CD14-positive monocyte (primary cell): ENCODE data around the gene NAPSA. TPM values are rescaled to one million over a fixed set of nuclear protein-coding genes. Genes with fewer than 3 reads are reported as not detected.

Experiments used
- DNase-seq, 3 donors: peaks; one replicate each; pipeline ENCODE4 v3.0.0-alpha.2; 2011 to 2022
- H2AFZ ChIP-seq: 2 replicates; pipeline ENCODE4 v1.6.0; 2012; ENCODE audit warnings: mild to moderate bottlenecking, low read depth, low read length, inconsistent platforms; ENCODE audit not compliant: insufficient read depth, poor library complexity, severe bottlenecking
- H3K27ac ChIP-seq, 2 donors: 1 replicate in 1 of 2; 2 replicates in 1 of 2; pipeline ENCODE4 v1.5.1; 2012 to 2013; ENCODE audit warnings: low read length in 2 of 2, control low read depth in 1 of 2, inconsistent platforms in 1 of 2, low read depth in 1 of 2, mild to moderate bottlenecking in 1 of 2
- H3K27me3 ChIP-seq, 2 donors: one replicate each; pipeline versions ENCODE4 v1.6.0 to v1.6.1; 2011 to 2013; ENCODE audit warnings: low read length in 2 of 2; ENCODE audit not compliant: control insufficient read depth in 2 of 2, insufficient read depth in 2 of 2
- H3K36me3 ChIP-seq, 2 donors: replicated peaks in 1 of 2; 1 replicate in 1 of 2; 2 replicates in 1 of 2; pipeline versions ENCODE4 v1.5.1 to v1.6.1; 2012 to 2013; ENCODE audit warnings: low read length in 2 of 2, control low read depth in 1 of 2, inconsistent platforms in 1 of 2, mild to moderate bottlenecking in 1 of 2; ENCODE audit not compliant: insufficient read depth in 2 of 2, control insufficient read depth in 1 of 2
- H3K4me1 ChIP-seq, 2 donors: 1 replicate in 1 of 2; 2 replicates in 1 of 2; pipeline versions ENCODE4 v1.5.1 to v1.6.1; 2012 to 2013; ENCODE audit warnings: low read length in 2 of 2, control low read depth in 1 of 2, inconsistent platforms in 1 of 2, mild to moderate bottlenecking in 1 of 2, moderate library complexity in 1 of 2; ENCODE audit not compliant: insufficient read depth in 2 of 2, control insufficient read depth in 1 of 2
- H3K4me2 ChIP-seq: replicated peaks from 2 replicates; pipeline ENCODE3; 2012; ENCODE audit warnings: low read length, moderate library complexity, mild to moderate bottlenecking; ENCODE audit not compliant: poor library complexity, severe bottlenecking; ENCODE audit errors: extremely low read depth
- H3K4me3 ChIP-seq, 3 experiments: fragments of 200-600 bp in 1 of 3; sonication (generic) in 1 of 3; replicated peaks in 1 of 3; 1 replicate in 2 of 3; 2 replicates in 1 of 3; pipeline ENCODE4 v1.5.1; 2011 to 2013; ENCODE audit warnings: low read length in 3 of 3, mild to moderate bottlenecking in 3 of 3, control low read depth in 2 of 3, low read depth in 2 of 3, inconsistent platforms in 1 of 3, moderate library complexity in 1 of 3
- H3K79me2 ChIP-seq: 2 replicates; pipeline ENCODE4 v1.6.0; 2012; ENCODE audit warnings: mild to moderate bottlenecking, control low read depth, inconsistent platforms, low read length, moderate library complexity; ENCODE audit not compliant: insufficient read depth
- H3K9ac ChIP-seq: 2 replicates; pipeline ENCODE4 v1.6.0; 2017; ENCODE audit warnings: low read length, mild to moderate bottlenecking; ENCODE audit not compliant: insufficient read depth, poor library complexity, severe bottlenecking
- H3K9me3 ChIP-seq, 2 donors: replicated peaks in 1 of 2; 1 replicate in 1 of 2; 2 replicates in 1 of 2; pipeline versions ENCODE4 v1.5.1 to v1.6.1; 2012 to 2013; ENCODE audit warnings: low read length in 2 of 2, control low read depth in 1 of 2; ENCODE audit not compliant: control insufficient read depth in 1 of 2, insufficient read depth in 1 of 2
- H4K20me1 ChIP-seq: 2 replicates; pipeline ENCODE4 v1.6.0; 2012; ENCODE audit warnings: mild to moderate bottlenecking, low read length, control low read depth, moderate library complexity; ENCODE audit not compliant: insufficient read depth
- H3K27ac Mint-ChIP-seq, 7 donors: one replicate each; pipeline ENCODE4 v1.8.0; 2020; ENCODE audit warnings: mild to moderate bottlenecking in 7 of 7, mixed read lengths in 7 of 7, moderate library complexity in 6 of 7, inconsistent platforms in 2 of 7
- H3K27me3 Mint-ChIP-seq, 3 donors: one replicate each; pipeline ENCODE4 v1.8.0; 2021 to 2022; ENCODE audit warnings: low read depth in 3 of 3, mild to moderate bottlenecking in 3 of 3, mixed read lengths in 3 of 3, moderate library complexity in 3 of 3, inconsistent platforms in 1 of 3
- H3K36me3 Mint-ChIP-seq, 2 donors: one replicate each; pipeline ENCODE4 v1.8.0; 2020; ENCODE audit warnings: mixed read lengths in 2 of 2, inconsistent platforms in 1 of 2, mild to moderate bottlenecking in 1 of 2
- H3K4me1 Mint-ChIP-seq: one replicate; pipeline ENCODE4 v1.8.0; 2020; ENCODE audit warnings: mild to moderate bottlenecking, mixed read lengths
- H3K4me3 Mint-ChIP-seq, 2 donors: one replicate each; pipeline ENCODE4 v1.8.0; 2020; ENCODE audit warnings: mild to moderate bottlenecking in 2 of 2, mixed read lengths in 2 of 2, moderate library complexity in 1 of 2
- H3K9me3 Mint-ChIP-seq, 7 donors: one replicate each; pipeline ENCODE4 v1.8.0; 2020 to 2022; ENCODE audit warnings: mixed read lengths in 7 of 7, mild to moderate bottlenecking in 6 of 7, moderate library complexity in 6 of 7, inconsistent platforms in 2 of 7
- WGBS: methylation state at CpG from one replicate; pipeline ENCODE4 v1.1.5; 2013; ENCODE audit warnings: missing lambda C conversion rate; ENCODE audit not compliant: insufficient coverage; 5-methylcytosine and 5-hydroxymethylcytosine counted together
- intact Hi-C, 2 donors: fragments of 100-400 bp; cut with micrococcal nuclease; formaldehyde crosslinking; loops; one replicate each; pipeline versions ENCODE4 v1.15.0 to v1.15.1; 2023
- polyA plus RNA-seq, 3 donors: library from polyadenylated mRNA; depleted of rRNA in 1 of 3; unstranded in 2 of 3; stranded (reverse) in 1 of 3; fragments of 300-500 nt in 2 of 3; fragments of >200 nt in 1 of 3; fragmentation: Illumina TruSeq in 2 of 3; gene quantifications; 1 replicate in 2 of 3; 2 replicates in 1 of 3; pipeline ENCODE4 v1.2.3, GENCODE V29; 2012 to 2021
- TF ChIP-seq, protein P1 (sequence below): fragments of 200-600 bp; IDR thresholded peaks from one replicate; pipeline ENCODE4 v1.8.0; 2022; ENCODE audit warnings: antibody characterized with exemption, mild to moderate bottlenecking

The NAPSA gene
- polyA plus RNA-seq, 3 donors, result 0.27 to 1.3 (median 0.52) TPM

DNA sequence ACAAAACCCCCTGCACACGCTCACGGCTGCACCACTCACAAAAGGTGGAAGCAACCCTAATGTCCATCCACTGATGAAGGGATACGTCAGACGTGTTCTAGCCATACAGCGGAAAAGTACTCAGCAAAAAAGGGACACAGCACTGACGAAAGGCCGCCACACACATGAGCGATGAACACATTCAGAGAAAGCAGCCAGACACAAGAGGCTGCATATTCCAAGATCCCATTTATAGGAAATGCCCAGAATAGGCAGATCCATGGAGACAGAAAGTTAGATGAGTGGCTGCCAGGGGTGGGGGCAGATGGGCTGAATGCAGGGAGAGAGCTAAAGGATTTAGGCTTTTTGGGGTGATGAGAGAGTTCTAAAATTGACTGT is 22.4 kb upstream of the NAPSA start:
- no peaks in the 10 kb centered on the region for H3K9me3 ChIP-seq

DNA sequence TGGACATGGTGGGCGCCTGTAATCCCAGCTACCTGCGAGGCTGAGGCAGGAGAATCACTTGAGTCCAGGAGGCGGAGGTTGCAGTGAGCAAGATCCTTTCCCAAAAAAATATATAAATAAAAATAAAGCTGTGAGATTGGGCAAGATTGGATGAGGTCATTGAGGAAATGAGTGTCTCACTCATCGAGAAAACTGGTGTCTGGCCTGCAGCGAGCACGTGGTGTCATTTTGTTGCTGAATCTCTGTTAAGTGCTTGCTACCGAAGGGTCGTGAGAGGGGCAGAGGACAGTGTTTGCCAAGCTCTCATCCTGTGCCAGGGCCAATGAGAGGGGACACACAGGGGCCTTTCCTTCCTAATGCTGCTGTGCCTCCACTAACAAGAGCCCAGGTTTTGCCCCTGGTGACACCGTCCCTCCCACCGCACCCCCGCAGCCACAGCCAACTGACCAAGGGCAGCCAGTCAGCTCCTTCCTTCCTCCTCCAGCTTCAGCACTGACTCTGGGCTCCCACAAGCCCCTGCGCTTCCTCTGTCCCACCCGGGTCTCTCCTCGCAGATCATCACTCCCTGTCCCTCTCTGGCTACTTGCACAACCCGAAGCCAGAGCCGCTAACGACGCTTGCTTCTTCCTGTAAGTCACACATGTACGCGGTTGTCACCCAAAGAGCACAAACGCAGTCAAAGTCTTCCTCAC is 21.9 kb upstream of the NAPSA start:
- Histone ChIP-seq H3K27ac (peak overlapping the region; percentile 82 to 96), H3K9ac (peak overlapping the region; percentile 53), H3K27me3 (no peaks in the 10 kb centered on the region), H3K4me1 (peaks cover 48 to 60% of the 10 kb centered on the region in 2 donors), H4K20me1 (peaks cover 14% of the 10 kb centered on the region), H3K36me3 (peaks cover 5 to 6% of the 10 kb centered on the region in 2 donors), H3K4me3 (peak overlapping the region; percentile 24 to 86 (median 34)), H2AFZ (peak overlapping the region; percentile 76), H3K79me2 (peaks cover 62% of the 10 kb centered on the region), H3K4me2 (peak overlapping the region; percentile 81), H3K9me3 (no peaks in the 10 kb centered on the region)
- peak overlapping the region; percentile 84 to 94 for H3K4me3 Mint-ChIP-seq
- peak; percentile 85 to 91 (median 87) for DNase-seq
- H3K4me1 Mint-ChIP-seq, result peaks cover 52% of the 10 kb centered on the region
- peaks cover 0 to 3% (median 2%) of the 10 kb centered on the region in 3 donors for H3K27me3 Mint-ChIP-seq
- peaks cover 0 to 4% (median 3%) of the 10 kb centered on the region in 7 donors for H3K9me3 Mint-ChIP-seq
- WGBS, result 3% methylated on average over 18 of the region's 21 CpGs
- H3K27ac Mint-ChIP-seq, result peak overlapping the region; percentile 94 to 98 (median 97)
- TF ChIP-seq, protein P1, sequence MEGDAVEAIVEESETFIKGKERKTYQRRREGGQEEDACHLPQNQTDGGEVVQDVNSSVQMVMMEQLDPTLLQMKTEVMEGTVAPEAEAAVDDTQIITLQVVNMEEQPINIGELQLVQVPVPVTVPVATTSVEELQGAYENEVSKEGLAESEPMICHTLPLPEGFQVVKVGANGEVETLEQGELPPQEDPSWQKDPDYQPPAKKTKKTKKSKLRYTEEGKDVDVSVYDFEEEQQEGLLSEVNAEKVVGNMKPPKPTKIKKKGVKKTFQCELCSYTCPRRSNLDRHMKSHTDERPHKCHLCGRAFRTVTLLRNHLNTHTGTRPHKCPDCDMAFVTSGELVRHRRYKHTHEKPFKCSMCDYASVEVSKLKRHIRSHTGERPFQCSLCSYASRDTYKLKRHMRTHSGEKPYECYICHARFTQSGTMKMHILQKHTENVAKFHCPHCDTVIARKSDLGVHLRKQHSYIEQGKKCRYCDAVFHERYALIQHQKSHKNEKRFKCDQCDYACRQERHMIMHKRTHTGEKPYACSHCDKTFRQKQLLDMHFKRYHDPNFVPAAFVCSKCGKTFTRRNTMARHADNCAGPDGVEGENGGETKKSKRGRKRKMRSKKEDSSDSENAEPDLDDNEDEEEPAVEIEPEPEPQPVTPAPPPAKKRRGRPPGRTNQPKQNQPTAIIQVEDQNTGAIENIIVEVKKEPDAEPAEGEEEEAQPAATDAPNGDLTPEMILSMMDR, result no peak
- intact Hi-C loops, result loop anchor here in 1 of 2 donors (5.0 kb wide), 1 partner anchor 45 kb away; the partner anchor contains the start of gene MYBPC2
- peaks cover 1 to 23% of the 10 kb centered on the region in 2 donors for H3K36me3 Mint-ChIP-seq

More for the DNA sequence above, 22.4 kb upstream of the NAPSA start:
- Histone ChIP-seq H3K27me3 (no peaks in the 10 kb centered on the region), H3K27ac (peak overlapping the region; percentile 82 to 96), H3K4me2 (peak overlapping the region; percentile 81), H4K20me1 (peaks cover 9% of the 10 kb centered on the region), H3K4me3 (peak overlapping the region; percentile 24 to 86 (median 34)), H3K79me2 (peaks cover 66% of the 10 kb centered on the region), H3K9ac (peak overlapping the region; percentile 53), H2AFZ (peak overlapping the region; percentile 76), H3K36me3 (peaks cover 0 to 3% of the 10 kb centered on the region in 2 donors), H3K4me1 (peaks cover 48 to 55% of the 10 kb centered on the region in 2 donors)
- peaks cover 1 to 18% of the 10 kb centered on the region in 2 donors for H3K36me3 Mint-ChIP-seq
- peaks cover 52% of the 10 kb centered on the region for H3K4me1 Mint-ChIP-seq
- no peak for DNase-seq
- peak overlapping the region; percentile 84 to 94 for H3K4me3 Mint-ChIP-seq
- peaks cover 0 to 4% (median 3%) of the 10 kb centered on the region in 7 donors for H3K9me3 Mint-ChIP-seq
- 73% methylated on average over 8 of the region's 8 CpGs for WGBS
- peaks cover 0 to 3% (median 2%) of the 10 kb centered on the region in 3 donors for H3K27me3 Mint-ChIP-seq
- intact Hi-C loops, result loop anchor here in 1 of 2 donors (5.0 kb wide), 1 partner anchor 44 kb away; the partner anchor contains the start of gene MYBPC2
- TF ChIP-seq, protein P1, result no peak
- H3K27ac Mint-ChIP-seq, result peak overlapping the region; percentile 94 to 98 (median 97)
